K562 (cell line): ENCODE results near the gene SLC13A4. TPM values are rescaled to one million over a fixed set of nuclear protein-coding genes. Genes with fewer than 3 reads are reported as not detected.

Experiments used
- ATAC-seq: fragments of 200-7000 bp; cut with Tn5 transposase; 3 replicates; pipeline ENCODE4 v1.9.1; 2020; ENCODE audit warnings: moderate library complexity
- BruUV-seq: library from RNA; stranded (reverse); fragments of 400-500 nt; replicated peaks from 2 replicates; lab custom pipeline; 2021; lab: Mats Ljungman, UMichigan
- CTCF ChIA-PET: fragments of 300-600 bp; formaldehyde crosslinking; extraction: SDS; loops from one replicate; lab custom pipeline; 2021; ENCODE audit warnings: low intra/inter-chr PET ratio; lab: Yijun Ruan, JAX
- POLR2A ChIA-PET: fragments of 300-600, 350-650 bp; sonication (Branson Sonifier 250); formaldehyde crosslinking; extraction: SDS; loops from one replicate; lab custom pipeline; 2021; ENCODE audit warnings: antibody characterized with exemption, inconsistent platforms; lab: Yijun Ruan, JAX
- DNase-seq, 4 experiments: peaks; one replicate each; pipeline versions ENCODE4 v3.0.0 to v3.0.0-alpha.2; 2011 to 2018; ENCODE audit warnings: low spot score in 3 of 4, mixed read lengths in 3 of 4; ENCODE audit errors: extremely low read depth in 1 of 4
- FAIRE-seq: peaks from 2 replicates; lab custom pipeline; 2011; peaks lifted over from hg19 to GRCh38; lab: Jason Lieb, UNC
- H2AFZ ChIP-seq: 2 replicates; pipeline ENCODE4 v1.6.0; 2011; ENCODE audit warnings: low read depth, low read length, control low read depth, inconsistent platforms
- H3K27ac ChIP-seq: fragments of 200-600 bp; 3 replicates; pipeline ENCODE4 v1.8.0; 2011; ENCODE audit warnings: low read depth, mild to moderate bottlenecking, control low read depth, inconsistent platforms, low read length, moderate library complexity, mixed read lengths; ENCODE audit errors: extremely low read depth
- H3K27me3 ChIP-seq, 2 experiments: fragments of 300-600 bp in 1 of 2; 2 replicates in 1 of 2; 3 replicates in 1 of 2; pipeline versions ENCODE4 v1.6.0 to v1.8.0; 2011; ENCODE audit warnings: inconsistent platforms in 2 of 2, low read length in 2 of 2, mild to moderate bottlenecking in 1 of 2, mixed read lengths in 1 of 2, moderate library complexity in 1 of 2; ENCODE audit not compliant: control insufficient read depth in 2 of 2, insufficient read depth in 2 of 2
- H3K36me3 ChIP-seq: fragments of 300-600 bp; 3 replicates; pipeline ENCODE4 v1.8.0; 2011; ENCODE audit warnings: mild to moderate bottlenecking, low read length, inconsistent platforms; ENCODE audit not compliant: control insufficient read depth, insufficient read depth
- H3K4me1 ChIP-seq, 2 experiments: fragments of 200-600 bp in 1 of 2; replicated peaks in 1 of 2; 2 replicates in 1 of 2; 3 replicates in 1 of 2; pipeline versions ENCODE4 v1.5.1 to v1.8.0; 2011; ENCODE audit warnings: inconsistent platforms in 2 of 2, low read length in 2 of 2, mild to moderate bottlenecking in 1 of 2, mixed read lengths in 1 of 2, moderate library complexity in 1 of 2; ENCODE audit not compliant: control insufficient read depth in 2 of 2, insufficient read depth in 2 of 2
- H3K4me2 ChIP-seq: 2 replicates; pipeline ENCODE4 v1.6.1; 2011; ENCODE audit warnings: low read length, control low read depth, inconsistent platforms, mixed read lengths; ENCODE audit not compliant: insufficient read depth
- H3K4me3 ChIP-seq: fragments of 200-600 bp; sonication (generic), shearing (Covaris generic); 2 replicates; pipeline ENCODE4 v1.5.1; 2016; ENCODE audit warnings: control low read depth, inconsistent platforms
- H3K79me2 ChIP-seq: fragments of 200-600 bp; 3 replicates; pipeline ENCODE4 v1.8.0; 2011; ENCODE audit warnings: low read length, inconsistent platforms; ENCODE audit not compliant: control insufficient read depth, insufficient read depth
- H3K9ac ChIP-seq, 2 experiments: 2 replicates each; pipeline versions ENCODE4 v1.6.0 to v1.6.1; 2011; ENCODE audit warnings: low read depth in 2 of 2, low read length in 2 of 2, control low read depth in 1 of 2, inconsistent platforms in 1 of 2, mild to moderate bottlenecking in 1 of 2, mixed read lengths in 1 of 2; ENCODE audit not compliant: insufficient read depth in 1 of 2
- H3K9me1 ChIP-seq: one replicate; pipeline ENCODE4 v1.6.0; 2011; ENCODE audit warnings: inconsistent platforms, mild to moderate bottlenecking, low read length, moderate library complexity; ENCODE audit not compliant: control insufficient read depth, insufficient read depth
- H3K9me3 ChIP-seq: replicated peaks from 2 replicates; pipeline ENCODE4 v1.5.1; 2011; ENCODE audit warnings: low read depth, low read length, inconsistent platforms; ENCODE audit not compliant: control insufficient read depth, insufficient read depth
- H4K20me1 ChIP-seq: replicated peaks from 2 replicates; pipeline ENCODE4 v1.6.1; 2011; ENCODE audit warnings: low read length, inconsistent platforms, mixed read lengths; ENCODE audit not compliant: control insufficient read depth, insufficient read depth
- CHD1 ChIP-seq: fragments of 200-600 bp; sonication (generic); IDR thresholded peaks from one replicate; pipeline ENCODE4 v1.6.1; 2012; ENCODE audit warnings: mild to moderate bottlenecking, moderate library complexity, low read length, inconsistent platforms
- DACH1 ChIP-seq: fragments of 450-650 bp; IDR thresholded peaks from 2 replicates; pipeline ENCODE4 v1.6.1; 2018; ENCODE audit not compliant: partially characterized antibody
- DEAF1 ChIP-seq: fragments of 450-650 bp; formaldehyde crosslinking; IDR thresholded peaks from 2 replicates; pipeline ENCODE4 v1.4.0; 2020; ENCODE audit warnings: mild to moderate bottlenecking, moderate library complexity
- RAD21 ChIP-seq, 2 experiments: fragments of 250-450 bp in 1 of 2; fragments of 450-650 bp in 1 of 2; sonication (Bioruptor Pico) in 1 of 2; formaldehyde crosslinking in 1 of 2; IDR thresholded peaks in 1 of 2; conservative IDR thresholded peaks in 1 of 2; 2 replicates each; pipeline versions ENCODE4 v1.4.0 to v1.8.0; 2020 to 2022; ENCODE audit warnings: mild to moderate bottlenecking in 2 of 2, moderate library complexity in 1 of 2
- REST ChIP-seq, 2 experiments: fragments of 450-650 bp; formaldehyde crosslinking in 1 of 2; IDR thresholded peaks; 2 replicates each; pipeline versions ENCODE4 v1.4.0 to v1.6.1; 2014 to 2020; ENCODE audit warnings: mild to moderate bottlenecking in 2 of 2, borderline replicate concordance in 1 of 2, low read depth in 1 of 2
- TFE3 ChIP-seq: fragments of 450-650 bp; formaldehyde crosslinking; IDR thresholded peaks from 2 replicates; pipeline ENCODE4 v1.4.0; 2020; ENCODE audit warnings: mild to moderate bottlenecking, mixed read lengths
- XRCC4 ChIP-seq: IDR thresholded peaks from one replicate; pipeline ENCODE4 v1.6.1; 2011; ENCODE audit not compliant: insufficient read depth, insufficient read length; ENCODE audit errors: extremely low read depth
- ZNF77 ChIP-seq: fragments of 250-450 bp; sonication (Bioruptor Pico); IDR thresholded peaks from 2 replicates; pipeline ENCODE4 v1.5.0; 2020
- WGBS: fragments of 100-300 bp; shearing (Covaris generic); methylation state at CpG from one replicate; pipeline ENCODE4 v1.1.6; 2016; ENCODE audit warnings: low coverage, mixed read lengths; ENCODE audit not compliant: insufficient coverage; ENCODE audit errors: missing lambda C conversion rate; 5-methylcytosine and 5-hydroxymethylcytosine counted together
- in situ Hi-C: fragments of 300-500 bp; cut with MboI; formaldehyde crosslinking; loops from 4 replicates; pipeline ENCODE4 v1.15.0; 2018; ENCODE audit warnings: inconsistent platforms, mixed read lengths
- intact Hi-C: fragments of 100-400 bp; cut with micrococcal nuclease; formaldehyde crosslinking; loops from 2 replicates; pipeline ENCODE4 v1.14.2; 2022
- polyA plus RNA-seq, 8 experiments: library from polyadenylated mRNA; depleted of rRNA in 4 of 8; stranded (reverse) in 5 of 8; unstranded in 3 of 8; fragments of >200 nt; fragmentation: Nextera tagmentation in 2 of 8; fragmentation: Illumina TruSeq in 1 of 8; extraction: Ambion mirVana in 2 of 8; extraction: Trizol in 1 of 8; gene quantifications; 2 replicates each; pipeline versions ENCODE4 v1.2.1 to v1.2.3, GENCODE V29; 2011 to 2014; ENCODE audit warnings: inconsistent platforms in 1 of 8, missing spikeins in 1 of 8
- total RNA-seq, 7 experiments: library from RNA; depleted of rRNA in 6 of 7; stranded (reverse); fragments of >200 nt in 6 of 7; fragmentation: Illumina TruSeq in 2 of 7; extraction: Trizol in 2 of 7; gene quantifications; 2 replicates each; pipeline versions ENCODE4 v1.2.1 to v1.2.3, GENCODE V29; 2011 to 2021; ENCODE audit warnings: low replicate concordance in 1 of 7

Gene SLC13A4
- total and polyA plus RNA-seq, 9 of the 15 experiments (the other 6 are each of a cell fraction or from before 2014, with no cell fraction given), result 0.11 to 1.0 (median 0.36) TPM

- POLR2A ChIA-PET, result interaction anchor here (0.6 to 8.1 kb wide), 6 partner anchors 10 to 432 kb away, joined by 3 to 71 read pairs (median 4); partner anchors contain the start of gene STMP1
- ATAC-seq (peak; percentile 91), DNase-seq (peak; percentile 64 to 78 (median 69)), FAIRE-seq (peak; percentile 89)
- 0 out of 2 replicates have a peak, but pooled peaks cover 8% of the 10 kb centered on the region for H4K20me1 ChIP-seq
- no peaks in the 10 kb centered on the region for H3K9me1 ChIP-seq
- H3K36me3 ChIP-seq, result peaks cover 48% of the 10 kb centered on the region
- intact Hi-C loops, result loop anchor here (1.0 to 5.0 kb wide), 4 partner anchors 39 to 337 kb away; no protein-coding TSS in a partner anchor
- H3K9ac ChIP-seq, result no peak overlapping the region
- peaks cover 56% of the 10 kb centered on the region for H3K79me2 ChIP-seq
- in situ Hi-C loops, result no loop called here
- WGBS, result 47% methylated on average over 3 of the region's 3 CpGs
- no peaks in the 10 kb centered on the region for H3K9me3 ChIP-seq
- H3K4me2 ChIP-seq, result no peak overlapping the region
- H3K4me3 ChIP-seq, result no peak overlapping the region
- CTCF ChIA-PET, result interaction anchor here (0.6 to 1.4 kb wide), 4 partner anchors 166 to 1917 kb away, joined by 3 to 4 read pairs (median 4); no protein-coding TSS in a partner anchor
- no peak overlapping the region for H3K27ac ChIP-seq
- H2AFZ ChIP-seq, result no peak overlapping the region
- H3K27me3 ChIP-seq, result no peaks in the 10 kb centered on the region
- no TSS peak for BruUV-seq
- peaks cover 0 to 3% of the 10 kb centered on the region in 2 experiments; a peak in 1 of 5 replicates for H3K4me1 ChIP-seq
- no peak for TF ChIP-seq XRCC4
- TF ChIP-seq REST (IDR thresholded peaks at IDR 0.05; ENCODE audit: borderline replicate concordance), result peak; percentile 62; the same call in 1 of the 2 replicates
- no peak for TF ChIP-seq REST (CRISPR knock-in tag; IDR thresholded peaks at IDR 0.05; ENCODE audit: low read depth)
- no peak for TF ChIP-seq ZNF77
- peak; percentile 79 to 80 for TF ChIP-seq RAD21 (CRISPR knock-in tag; conservative IDR thresholded peaks at IDR 0.05 in 1 of 2, IDR thresholded peaks at IDR 0.05 in 1 of 2)
- peak; percentile 33; the same call in 1 of the 2 replicates for TF ChIP-seq TFE3 (CRISPR knock-in tag)
- TF ChIP-seq DACH1, result peak; percentile 74
- peak; percentile 67 for TF ChIP-seq DEAF1 (CRISPR knock-in tag)
- TF ChIP-seq CHD1, result no peak
Observed at GRCh38 chr7:135672560-135673359, 55.2 kb downstream of the SLC13A4 start.
